ENCODE data around the gene DNAI7.

The DNAI7 gene

GRCh38 chr12:25195056-25195971 lies at the start of gene DNAI7, which contains the start of gene ETFRF1:
Gene DNAI7, minus strand, starts transcription at chr12:25195160. Its CDS starts 82 bp downstream, at chr12:25195078.
Gene ETFRF1, plus strand, starts transcription at chr12:25195237. Its CDS starts 8,720 bp downstream, at chr12:25203957.
- peak; percentile 98 for DNase-seq (ENCODE audit: low spot score)

- DNase-seq (ENCODE audit: low spot score): no peak
These were observed 48.7 kb upstream of the DNAI7 start for GRCh38 chr12:25243680-25243990.

- no peak for DNase-seq (ENCODE audit: low spot score)
These were observed 48.2 kb upstream of the DNAI7 start for GRCh38 chr12:25242981-25243679.

- DNase-seq (ENCODE audit: low spot score): no peak
These were observed 46.4 kb upstream of the DNAI7 start for GRCh38 chr12:25241167-25242020.

- no peak for DNase-seq (ENCODE audit: low spot score)
These were observed 41.7 kb upstream of the DNAI7 start for GRCh38 chr12:25236626-25237025.

GRCh38 chr12:25236190-25236589 lies 41.2 kb upstream of the DNAI7 start:
- no peak for DNase-seq (ENCODE audit: low spot score)

GRCh38 chr12:25213338-25213737 lies 18.4 kb upstream of the DNAI7 start:
- DNase-seq (ENCODE audit: low spot score): no peak

- DNase-seq (ENCODE audit: low spot score): no peak
These were observed 13.6 kb upstream of the DNAI7 start for GRCh38 chr12:25208554-25208953.

GRCh38 chr12:25207846-25208245 lies 12.9 kb upstream of the DNAI7 start:
- no peak for DNase-seq (ENCODE audit: low spot score)

GRCh38 chr12:25207411-25207810 lies 12.5 kb upstream of the DNAI7 start:
- DNase-seq (ENCODE audit: low spot score): no peak

GRCh38 chr12:25202137-25202536 lies 7.2 kb upstream of the DNAI7 start:
- DNase-seq (ENCODE audit: low spot score): no peak

- no peak for DNase-seq (ENCODE audit: low spot score)
These were observed 5.7 kb upstream of the DNAI7 start for GRCh38 chr12:25200703-25201102.

GRCh38 chr12:25197608-25198007 lies 2.6 kb upstream of the DNAI7 start:
- DNase-seq (ENCODE audit: low spot score): no peak

- no peak for DNase-seq (ENCODE audit: low spot score)
These were observed 271 bp downstream of the DNAI7 start for GRCh38 chr12:25194722-25195055.

GRCh38 chr12:25194214-25194613 lies 746 bp downstream of the DNAI7 start:
- no peak for DNase-seq (ENCODE audit: low spot score)

- no peak for DNase-seq (ENCODE audit: low spot score)
These were observed 4.2 kb downstream of the DNAI7 start for GRCh38 chr12:25190793-25191192.

- DNase-seq (ENCODE audit: low spot score): no peak
These were observed 5.3 kb downstream of the DNAI7 start for GRCh38 chr12:25189656-25190055.

GRCh38 chr12:25187781-25188180 lies 7.2 kb downstream of the DNAI7 start:
- DNase-seq (ENCODE audit: low spot score): no peak

GRCh38 chr12:25186788-25187402 lies 8.1 kb downstream of the DNAI7 start:
- no peak for DNase-seq (ENCODE audit: low spot score)

GRCh38 chr12:25186038-25186787 lies 8.7 kb downstream of the DNAI7 start:
- DNase-seq (ENCODE audit: low spot score): no peak

- DNase-seq (ENCODE audit: low spot score): no peak
These were observed 10.8 kb downstream of the DNAI7 start for GRCh38 chr12:25184132-25184531.
